Fibroblast of lung (primary cell): ENCODE results near the gene SLC5A3. TPM values are rescaled to one million over a fixed set of nuclear protein-coding genes. Genes with fewer than 3 reads are reported as not detected.

ENCODE experiments used
- DNase-seq, 2 donors: peaks; one replicate each; pipeline versions ENCODE4 v3.0.0 to v3.0.0-alpha.2; 2010; ENCODE audit warnings: low read depth in 2 of 2
- H2AFZ ChIP-seq: 2 replicates; pipeline ENCODE4 v1.5.1; 2012; ENCODE audit warnings: low read length, control low read depth, inconsistent platforms
- H3K27ac ChIP-seq: 2 replicates; pipeline ENCODE4 v1.5.1; 2011; ENCODE audit warnings: low read length, control low read depth; ENCODE audit not compliant: insufficient read depth
- H3K27me3 ChIP-seq: 2 replicates; pipeline ENCODE4 v1.5.1; 2011; ENCODE audit warnings: mild to moderate bottlenecking, low read length; ENCODE audit not compliant: control insufficient read depth, insufficient read depth
- H3K36me3 ChIP-seq: 2 replicates; pipeline ENCODE4 v1.5.1; 2011; ENCODE audit warnings: low read length; ENCODE audit not compliant: control insufficient read depth, insufficient read depth
- H3K4me1 ChIP-seq: 2 replicates; pipeline ENCODE4 v1.5.1; 2011; ENCODE audit warnings: low read length; ENCODE audit not compliant: control insufficient read depth, insufficient read depth; ENCODE audit errors: extremely low read depth
- H3K4me2 ChIP-seq: 2 replicates; pipeline ENCODE4 v1.5.1; 2011; ENCODE audit warnings: low read length, control low read depth; ENCODE audit not compliant: insufficient read depth; ENCODE audit errors: extremely low read depth
- H3K4me3 ChIP-seq, 4 experiments: fragments of 200-600 bp in 1 of 4; sonication (generic) in 1 of 4; replicated peaks in 1 of 4; 2 replicates each; pipeline ENCODE4 v1.5.1; 2011 to 2016; ENCODE audit warnings: low read length in 4 of 4, low read depth in 3 of 4, mild to moderate bottlenecking in 3 of 4, control low read depth in 2 of 4, inconsistent platforms in 1 of 4, mixed read lengths in 1 of 4; ENCODE audit not compliant: insufficient read depth in 1 of 4; ENCODE audit errors: control extremely low read depth in 1 of 4
- H3K79me2 ChIP-seq: 2 replicates; pipeline ENCODE4 v1.5.1; 2012; ENCODE audit warnings: mild to moderate bottlenecking, low read length, inconsistent platforms; ENCODE audit not compliant: control insufficient read depth, insufficient read depth
- H3K9ac ChIP-seq: 2 replicates; pipeline ENCODE4 v1.5.1; 2011; ENCODE audit warnings: mild to moderate bottlenecking, low read length, control low read depth; ENCODE audit not compliant: insufficient read depth
- H3K9me3 ChIP-seq: 2 replicates; pipeline ENCODE4 v1.5.1; 2012; ENCODE audit warnings: low read depth, low read length; ENCODE audit not compliant: control insufficient read depth, insufficient read depth
- H4K20me1 ChIP-seq: 2 replicates; pipeline ENCODE4 v1.5.1; 2011; ENCODE audit warnings: low read length; ENCODE audit not compliant: control insufficient read depth, insufficient read depth; ENCODE audit errors: extremely low read depth
- CTCF ChIP-seq, 2 donors: IDR thresholded peaks in 1 of 2; conservative IDR thresholded peaks in 1 of 2; 1 replicate in 1 of 2; 2 replicates in 1 of 2; pipeline ENCODE4 v1.5.1; 2011 to 2012; ENCODE audit warnings: low read length in 2 of 2, control low read depth in 1 of 2, inconsistent platforms in 1 of 2, low read depth in 1 of 2, mild to moderate bottlenecking in 1 of 2
- EZH2 ChIP-seq: IDR thresholded peaks from 2 replicates; pipeline ENCODE4 v1.5.1; 2012; ENCODE audit warnings: low read length, control low read depth, mild to moderate bottlenecking; ENCODE audit errors: missing control alignments
- polyA plus RNA-seq, 2 donors: library from polyadenylated mRNA; depleted of rRNA in 1 of 2; stranded (reverse) in 1 of 2; unstranded in 1 of 2; fragments of >200 nt; gene quantifications; 2 replicates each; pipeline ENCODE4 v1.2.1, GENCODE V29; 2011 to 2012; ENCODE audit warnings: missing spikeins in 1 of 2
- total RNA-seq: library from RNA; depleted of rRNA; stranded (reverse); fragments of >200 nt; gene quantifications from 2 replicates; pipeline ENCODE4 v1.2.1, GENCODE V29; 2014

The SLC5A3 gene
- total and polyA plus RNA-seq, 2 donors (not counting 1 experiment from before 2014, with no cell fraction given), result 6.2 to 28.6 TPM

- no peaks in the 10 kb centered on the region for H3K4me1 ChIP-seq
- H3K9me3 ChIP-seq, result no peaks in the 10 kb centered on the region
- H3K27ac ChIP-seq, result no peak overlapping the region
- no peaks in the 10 kb centered on the region for H3K27me3 ChIP-seq
- TF ChIP-seq EZH2 (no peak), CTCF (conservative IDR thresholded peaks at IDR 0.05 in 1 of 2, IDR thresholded peaks at IDR 0.05 in 1 of 2; ENCODE audit: low read depth in 1 of 2, low read length in 2 of 2) (no peak)
- H4K20me1 ChIP-seq, result no peaks in the 10 kb centered on the region
- no peak overlapping the region for H3K4me3 ChIP-seq
- H3K9ac ChIP-seq, result no peak overlapping the region
- DNase-seq, result no peak
- H3K4me2 ChIP-seq, result no peak overlapping the region
- peaks cover 2% of the 10 kb centered on the region for H3K79me2 ChIP-seq
- H2AFZ ChIP-seq, result no peak overlapping the region
- no peaks in the 10 kb centered on the region for H3K36me3 ChIP-seq
These were observed 37.3 kb downstream of the SLC5A3 start for GRCh38 chr21:34110594-34111202.

- no peak for TF ChIP-seq CTCF (conservative IDR thresholded peaks at IDR 0.05 in 1 of 2, IDR thresholded peaks at IDR 0.05 in 1 of 2; ENCODE audit: low read depth in 1 of 2, low read length in 2 of 2)
- DNase-seq, result peak in 1 of 2 donors; percentile 55
These were observed 39.1 kb downstream of the SLC5A3 start for GRCh38 chr21:34112316-34113033.

GRCh38 chr21:34113842-34114241 is 40.5 kb downstream of the SLC5A3 start:
- H3K79me2 ChIP-seq, result no peaks in the 10 kb centered on the region
- no peak overlapping the region for H3K4me3 ChIP-seq
- no peaks in the 10 kb centered on the region for H3K4me1 ChIP-seq

More at GRCh38 chr21:34112316-34113033, 39.1 kb downstream of the SLC5A3 start:
- no peak overlapping the region for H3K4me3 ChIP-seq
- H3K4me1 ChIP-seq, result no peaks in the 10 kb centered on the region
- peaks cover 2% of the 10 kb centered on the region for H3K79me2 ChIP-seq
- H3K36me3 ChIP-seq, result no peaks in the 10 kb centered on the region
- no peak overlapping the region for H3K9ac ChIP-seq
- no peaks in the 10 kb centered on the region for H3K9me3 ChIP-seq
- no peak overlapping the region for H2AFZ ChIP-seq
- no peaks in the 10 kb centered on the region for H4K20me1 ChIP-seq
- no peak overlapping the region for H3K4me2 ChIP-seq
- no peaks in the 10 kb centered on the region for H3K27me3 ChIP-seq
- H3K27ac ChIP-seq, result no peak overlapping the region

More at GRCh38 chr21:34113842-34114241, 40.5 kb downstream of the SLC5A3 start:
- Histone ChIP-seq H3K9me3 (no peaks in the 10 kb centered on the region), H3K4me2 (no peak overlapping the region), H4K20me1 (no peaks in the 10 kb centered on the region), H3K27ac (no peak overlapping the region), H3K9ac (no peak overlapping the region), H3K27me3 (no peaks in the 10 kb centered on the region), H3K36me3 (no peaks in the 10 kb centered on the region), H2AFZ (no peak overlapping the region)
- TF ChIP-seq EZH2 (no peak), CTCF (conservative IDR thresholded peaks at IDR 0.05 in 1 of 2, IDR thresholded peaks at IDR 0.05 in 1 of 2; ENCODE audit: low read depth in 1 of 2, low read length in 2 of 2) (no peak)
- DNase-seq, result no peak
